Bronchial smooth muscle cell (primary cell): ENCODE results near the gene PSMB8. TPM values are rescaled to one million over a fixed set of nuclear protein-coding genes. Genes with fewer than 3 reads are reported as not detected.

Source experiments
- total RNA-seq: library from RNA; depleted of rRNA; stranded (reverse); fragments of >200 nt; gene quantifications from 2 replicates; pipeline ENCODE4 v1.2.1, GENCODE V29; 2014

Gene PSMB8
- total RNA-seq = 71.3 and 74.7 TPM in 2 replicates

GRCh38 chr6:32843979-32844838, at the start of gene PSMB8:
TSS of gene PSMB8 (minus strand) at chr6:32844047. CDS start at chr6:32843996, 51 bp downstream.

DNA sequence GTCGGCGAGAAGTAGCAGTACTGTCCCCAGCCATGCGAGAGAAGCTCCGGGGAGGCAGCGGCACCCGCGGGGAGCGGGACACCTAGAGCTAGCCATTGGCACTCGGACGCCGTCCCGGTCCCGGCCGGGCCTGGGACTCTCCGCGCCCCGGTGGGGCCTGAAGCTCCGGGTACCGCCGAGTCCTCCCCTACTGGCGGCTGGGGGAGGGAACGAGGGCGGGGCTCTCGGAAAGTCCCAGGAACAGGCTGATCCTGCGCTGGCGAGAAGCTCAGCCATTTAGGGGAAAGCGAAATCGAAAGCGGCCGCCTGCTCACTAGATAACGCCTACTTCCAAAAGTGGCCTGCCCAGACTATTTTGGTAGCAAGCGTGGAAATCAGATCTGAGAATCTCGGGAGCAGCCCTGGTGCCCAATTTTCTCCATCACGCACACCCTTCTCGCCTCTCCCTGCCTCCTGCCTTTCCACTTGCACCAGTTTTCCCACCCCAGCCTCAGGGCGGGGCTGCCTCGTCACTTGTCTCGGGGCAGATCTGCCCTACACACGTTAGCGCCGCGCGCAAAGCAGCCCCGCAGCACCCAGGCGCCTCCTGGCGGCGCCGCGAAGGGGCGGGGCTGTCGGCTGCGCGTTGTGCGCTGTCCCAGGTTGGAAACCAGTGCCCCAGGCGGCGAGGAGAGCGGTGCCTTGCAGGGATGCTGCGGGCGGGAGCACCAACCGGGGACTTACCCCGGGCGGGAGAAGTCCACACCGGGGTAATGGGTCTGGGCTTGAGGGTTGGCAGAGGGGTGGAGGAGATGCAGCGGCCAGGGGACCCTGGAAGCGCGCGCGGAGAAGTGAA, 9.9 kb upstream of the PSMB8 start, which contains the start of the genes PSMB9 and TAP1:
PSMB9 (plus strand) TSS at position 652 of the 835 bp plus-strand sequence; CDS start at position 690, 38 bp downstream.
TAP1 (minus strand) TSS at position 164 of the 835 bp plus-strand sequence; CDS start at position 96, 68 bp downstream.

GRCh38 chr6:32838114-32838958, 5.5 kb downstream of the PSMB8 start, which contains the start of gene TAP2:
TSS of gene TAP2 (minus strand) at chr6:32838739. CDS start at chr6:32838233, 506 bp downstream.

DNA sequence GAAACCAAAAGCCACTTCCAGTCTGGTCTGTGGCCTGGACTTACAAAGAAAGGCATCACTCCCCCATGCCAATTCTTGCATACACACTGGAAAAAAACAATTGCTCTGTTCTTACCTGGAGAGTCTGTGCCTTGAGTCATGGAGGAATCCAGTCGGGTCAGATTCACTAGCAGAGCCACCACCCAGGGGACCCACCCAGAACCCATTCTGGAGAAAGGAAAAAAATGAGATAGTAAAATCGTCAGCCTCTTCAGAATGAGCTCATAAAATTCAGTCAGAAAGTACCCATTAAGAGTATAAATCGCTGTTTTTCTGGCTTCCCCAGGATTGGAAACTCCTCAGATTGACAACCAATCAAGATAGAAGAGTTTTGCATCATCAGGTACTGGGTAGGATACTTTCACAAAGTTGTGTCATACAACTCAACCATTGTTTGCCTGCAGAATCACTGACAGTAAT, 27.1 kb downstream of the PSMB8 start, which contains the start of gene HLA-DOB:
HLA-DOB (minus strand) TSS at position 257 of the 459 bp plus-strand sequence; CDS start at position 206, 51 bp downstream.

Other genes with a start within 250 kb of the PSMB8 start
- 0.16 TPM in 1 of 2 replicates, not detected in the other for gene HLA-DQA1, start 206.6 kb downstream of the PSMB8 start, total RNA-seq
- not detected in 2 replicates for gene HLA-DQB1, start 177.4 kb downstream of the PSMB8 start, total RNA-seq
- not detected in 2 replicates for gene HLA-DQA2, start 102.7 kb downstream of the PSMB8 start, total RNA-seq
- gene HLA-DQB2, start 80.5 kb downstream of the PSMB8 start, total RNA-seq = not detected in 2 replicates
- gene HLA-DOB, start 27.0 kb downstream of the PSMB8 start, total RNA-seq = 0.32 and 1.5 TPM in 2 replicates
- 22.1 and 28.9 TPM in 2 replicates for gene TAP2, start 5.3 kb downstream of the PSMB8 start, total RNA-seq
- 31.8 and 34.8 TPM in 2 replicates for gene TAP1, start 9.7 kb upstream of the PSMB8 start, total RNA-seq
- 48.1 and 49.2 TPM in 2 replicates for gene PSMB9, start 10.1 kb upstream of the PSMB8 start, total RNA-seq
- 0.09 and 0.79 TPM in 2 replicates for gene HLA-DMB, start 97.0 kb upstream of the PSMB8 start, total RNA-seq
- 4.6 and 5.3 TPM in 2 replicates for gene HLA-DMA, start 109.0 kb upstream of the PSMB8 start, total RNA-seq
- 43.8 and 55.0 TPM in 2 replicates for gene BRD2, start 124.5 kb upstream of the PSMB8 start, total RNA-seq
- gene HLA-DOA, start 165.5 kb upstream of the PSMB8 start, total RNA-seq = under 0.01 TPM in 1 of 2 replicates, not detected in the other
- gene HLA-DPA1, start 229.6 kb upstream of the PSMB8 start, total RNA-seq = 2.4 TPM in 1 of 2 replicates, not detected in the other
- gene HLA-DPB1, start 231.9 kb upstream of the PSMB8 start, total RNA-seq = 3.5 and 10.4 TPM in 2 replicates